Endothelial cell of umbilical vein (primary cell): ENCODE results near the gene FAM83F. TPM values are rescaled to one million over a fixed set of nuclear protein-coding genes. Genes with fewer than 3 reads are reported as not detected.

Experiments
- BruUV-seq: library from RNA; stranded (reverse); fragments of 400-500 nt; replicated peaks from 2 replicates; lab custom pipeline; 2021; lab: Mats Ljungman, UMichigan
- CTCF ChIA-PET: fragments of 300-600, 350-600 bp; sonication (Branson Sonifier 250); formaldehyde crosslinking; loops from one replicate; lab custom pipeline; 2021; ENCODE audit warnings: antibody characterized with exemption, inconsistent platforms; lab: Charles Lee
- POLR2A ChIA-PET: fragments of 300-600, 350-600 bp; sonication (Branson Sonifier 250); formaldehyde crosslinking; loops from one replicate; lab custom pipeline; 2021; ENCODE audit warnings: antibody characterized with exemption, inconsistent platforms; lab: Charles Lee
- DNase-seq: peaks from one replicate; pipeline ENCODE4 v3.0.0-alpha.2; 2011; ENCODE audit warnings: low read depth, low spot score
- FAIRE-seq: peaks from 2 replicates; lab custom pipeline; 2011; peaks lifted over from hg19 to GRCh38; lab: Jason Lieb, UNC
- H2AFZ ChIP-seq: 2 replicates; pipeline ENCODE4 v1.6.0; 2012; ENCODE audit warnings: low read depth, low read length, control low read depth, inconsistent platforms
- H3K27ac ChIP-seq: 2 replicates; pipeline ENCODE4 v1.5.1; 2011; ENCODE audit warnings: low read depth, mild to moderate bottlenecking, control low read depth, low read length, moderate library complexity; ENCODE audit not compliant: insufficient read depth
- H3K27me3 ChIP-seq, 2 experiments: 2 replicates each; pipeline versions ENCODE4 v1.6.0 to v1.6.1; 2011; ENCODE audit warnings: low read length in 2 of 2, mixed read lengths in 1 of 2; ENCODE audit not compliant: control insufficient read depth in 2 of 2, insufficient read depth in 2 of 2
- H3K36me3 ChIP-seq, 2 experiments: 2 replicates in 1 of 2; 3 replicates in 1 of 2; pipeline ENCODE4 v1.5.1; 2011; ENCODE audit warnings: low read length in 2 of 2, mild to moderate bottlenecking in 1 of 2, moderate library complexity in 1 of 2; ENCODE audit not compliant: control insufficient read depth in 2 of 2, insufficient read depth in 2 of 2; ENCODE audit errors: extremely low read depth in 1 of 2
- H3K4me1 ChIP-seq: 3 replicates; pipeline ENCODE4 v1.5.1; 2011; ENCODE audit warnings: mild to moderate bottlenecking, low read length; ENCODE audit not compliant: control insufficient read depth, insufficient read depth; ENCODE audit errors: extremely low read depth
- H3K4me2 ChIP-seq: 2 replicates; pipeline ENCODE4 v1.6.1; 2011; ENCODE audit warnings: low read length, control low read depth, mixed read lengths; ENCODE audit not compliant: insufficient read depth
- H3K4me3 ChIP-seq, 3 experiments: fragments of 200-600 bp in 1 of 3; sonication (generic), shearing (Covaris generic) in 1 of 3; replicated peaks in 1 of 3; 2 replicates each; pipeline ENCODE4 v1.5.1; 2011 to 2016; ENCODE audit warnings: control low read depth in 3 of 3, low read length in 3 of 3, mild to moderate bottlenecking in 2 of 3, inconsistent platforms in 1 of 3, low read depth in 1 of 3, moderate library complexity in 1 of 3; ENCODE audit not compliant: insufficient read depth in 1 of 3
- H3K79me2 ChIP-seq: 2 replicates; pipeline ENCODE4 v1.6.0; 2012; ENCODE audit warnings: low read length, inconsistent platforms; ENCODE audit not compliant: control insufficient read depth, insufficient read depth
- H3K9ac ChIP-seq: replicated peaks from 2 replicates; pipeline ENCODE3; 2011; ENCODE audit warnings: low read length, control low read depth; ENCODE audit not compliant: insufficient read depth; ENCODE audit errors: extremely low read depth
- H3K9me1 ChIP-seq: replicated peaks from 3 replicates; pipeline ENCODE4 v1.6.0; 2011; ENCODE audit warnings: mild to moderate bottlenecking, low read length; ENCODE audit not compliant: control insufficient read depth, insufficient read depth; ENCODE audit errors: extremely low read depth
- H3K9me3 ChIP-seq: replicated peaks from 2 replicates; pipeline ENCODE4 v1.5.1; 2012; ENCODE audit warnings: low read length, inconsistent platforms; ENCODE audit not compliant: control insufficient read depth, insufficient read depth
- H4K20me1 ChIP-seq: replicated peaks from 2 replicates; pipeline ENCODE3; 2011; ENCODE audit warnings: mild to moderate bottlenecking, low read length; ENCODE audit not compliant: control insufficient read depth, insufficient read depth; ENCODE audit errors: extremely low read depth
- CTCF ChIP-seq, 2 donors: IDR thresholded peaks; 1 replicate in 1 of 2; 2 replicates in 1 of 2; pipeline ENCODE4 v1.5.1; 2011; ENCODE audit warnings: low read length in 2 of 2, mild to moderate bottlenecking in 2 of 2, moderate library complexity in 2 of 2, control low read depth in 1 of 2, inconsistent platforms in 1 of 2, low read depth in 1 of 2; ENCODE audit not compliant: insufficient read depth in 1 of 2; ENCODE audit errors: extremely low read depth in 1 of 2
- EZH2 ChIP-seq: IDR thresholded peaks from 2 replicates; pipeline ENCODE4 v1.6.1; 2012; ENCODE audit warnings: borderline replicate concordance, low read depth, mild to moderate bottlenecking, moderate library complexity, low read length, inconsistent platforms; ENCODE audit not compliant: severe bottlenecking
- FOS ChIP-seq: IDR thresholded peaks from 2 replicates; pipeline ENCODE4 v1.6.1; 2011; ENCODE audit warnings: mild to moderate bottlenecking, low read length, moderate library complexity, borderline replicate concordance; ENCODE audit not compliant: insufficient read depth
- GATA2 ChIP-seq: IDR thresholded peaks from 2 replicates; pipeline ENCODE4 v1.7.0; 2011; ENCODE audit warnings: low read depth, mild to moderate bottlenecking, moderate library complexity, mixed read lengths, low read length; ENCODE audit not compliant: insufficient read length, insufficient read depth
- JUN ChIP-seq: IDR thresholded peaks from 2 replicates; pipeline ENCODE4 v1.6.1; 2011; ENCODE audit warnings: borderline replicate concordance, low read depth; ENCODE audit not compliant: insufficient read length, insufficient read depth
- MAX ChIP-seq: IDR thresholded peaks from 2 replicates; pipeline ENCODE4 v1.6.1; 2011; ENCODE audit not compliant: insufficient read depth, insufficient read length
- MYC ChIP-seq: IDR thresholded peaks from one replicate; pipeline ENCODE4 v1.6.1; 2011; ENCODE audit warnings: mild to moderate bottlenecking, low read depth, low read length
- POLR2A ChIP-seq: IDR thresholded peaks from 2 replicates; pipeline ENCODE4 v1.6.1; 2012; ENCODE audit warnings: low read depth, mild to moderate bottlenecking, control low read depth, low read length
- POLR2AphosphoS5 ChIP-seq: IDR thresholded peaks from 2 replicates; pipeline ENCODE4 v1.6.1; 2012; ENCODE audit warnings: low read depth, mild to moderate bottlenecking, control low read depth, low read length, moderate library complexity; ENCODE audit not compliant: insufficient read depth
- dilution Hi-C: fragments of 300-500 bp; cut with MboI; formaldehyde crosslinking; loops from one replicate; pipeline ENCODE4 v1.15.0; 2019; ENCODE audit warnings: low sequenced_read_pairs; ENCODE audit not compliant: extremely low pct_ligation_motif_present
- intact Hi-C: fragments of 100-400 bp; cut with micrococcal nuclease; formaldehyde crosslinking; loops from one replicate; pipeline ENCODE4 v1.10.0; 2022
- polyA plus RNA-seq, 4 experiments: library from polyadenylated mRNA; depleted of rRNA in 3 of 4; stranded (reverse) in 3 of 4; unstranded in 1 of 4; fragments of >200 nt; gene quantifications; 2 replicates each; pipeline versions ENCODE4 v1.2.1 to v1.2.3, GENCODE V29; 2011 to 2012; ENCODE audit warnings: missing spikeins in 1 of 4
- total RNA-seq: library from RNA; stranded (reverse); gene quantifications from 2 replicates; pipeline ENCODE4 v1.2.3, GENCODE V29; 2021

The FAM83F gene
- total and polyA plus RNA-seq, 2 donors (not counting 3 experiments of a cell fraction or from before 2014, with no cell fraction given), result not detected

- H3K79me2 ChIP-seq, result no peaks in the 10 kb centered on the region
- no peak overlapping the region for H3K9ac ChIP-seq
- H3K4me1 ChIP-seq, result no peaks in the 10 kb centered on the region
- no peak overlapping the region for H3K4me3 ChIP-seq
- H3K9me3 ChIP-seq, result no peaks in the 10 kb centered on the region
- FAIRE-seq, result no peak
- BruUV-seq, result no TSS peak
- no peaks in the 10 kb centered on the region for H3K9me1 ChIP-seq
- no peaks in the 10 kb centered on the region for H4K20me1 ChIP-seq
- POLR2A ChIA-PET, result no interaction called here
- DNase-seq, result no peak
- H2AFZ ChIP-seq, result no peak overlapping the region
- peaks cover 2 to 8% of the 10 kb centered on the region in 2 experiments for H3K27me3 ChIP-seq
- no peak for TF ChIP-seq MYC
- no peak for TF ChIP-seq MAX
- TF ChIP-seq EZH2, result no peak
- no peak for TF ChIP-seq CTCF (IDR thresholded peaks at IDR 0.05; ENCODE audit: extremely low read depth in 1 of 2, insufficient read depth in 1 of 2, low read depth in 1 of 2, low read length in 2 of 2)
- no peak for TF ChIP-seq GATA2
- no peak for TF ChIP-seq JUN
- TF ChIP-seq POLR2AphosphoS5, result no peak
- no peak for TF ChIP-seq POLR2A
- no peak for TF ChIP-seq FOS
- no peaks in the 10 kb centered on the region for H3K36me3 ChIP-seq
- H3K4me2 ChIP-seq, result no peak overlapping the region
- CTCF ChIA-PET, result no interaction called here
- dilution Hi-C loops (loop anchor here (25.0 kb wide), 1 partner anchor 456 kb away; the partner anchor contains the start of gene CACNA1I), intact Hi-C loops (no loop called here)
- H3K27ac ChIP-seq, result no peak overlapping the region
Measured at GRCh38 chr22:40018051-40018450, 23.3 kb downstream of the FAM83F start.
